ENCODE data around the gene RTN4. TPM values are rescaled to one million over a fixed set of nuclear protein-coding genes. Genes with fewer than 3 reads are reported as not detected.

RTN4 gene
- total RNA-seq, 4 donors from 2014 or later = 119 to 205 (median 154) TPM

DNA sequence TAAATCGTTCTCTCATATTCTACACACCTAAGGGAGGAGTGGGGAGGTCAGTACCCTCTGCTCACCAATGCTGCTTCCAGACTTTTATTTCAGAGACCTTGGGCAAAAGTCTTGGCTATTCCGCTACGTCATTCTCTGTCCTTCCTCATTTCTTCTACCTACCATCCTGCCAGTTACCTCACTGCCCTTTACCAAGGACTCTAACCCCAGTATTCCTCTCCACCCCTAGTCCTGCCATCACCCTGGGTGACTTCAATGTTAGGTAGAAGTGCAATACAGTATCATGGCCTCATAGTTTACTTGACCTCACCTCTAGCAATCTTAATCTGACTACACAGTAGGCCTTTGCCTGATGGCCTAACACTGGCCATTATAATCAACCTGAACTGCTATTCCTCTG lies 27.8 kb downstream of the RTN4 start:
- TF ChIP-seq, protein P1, sequence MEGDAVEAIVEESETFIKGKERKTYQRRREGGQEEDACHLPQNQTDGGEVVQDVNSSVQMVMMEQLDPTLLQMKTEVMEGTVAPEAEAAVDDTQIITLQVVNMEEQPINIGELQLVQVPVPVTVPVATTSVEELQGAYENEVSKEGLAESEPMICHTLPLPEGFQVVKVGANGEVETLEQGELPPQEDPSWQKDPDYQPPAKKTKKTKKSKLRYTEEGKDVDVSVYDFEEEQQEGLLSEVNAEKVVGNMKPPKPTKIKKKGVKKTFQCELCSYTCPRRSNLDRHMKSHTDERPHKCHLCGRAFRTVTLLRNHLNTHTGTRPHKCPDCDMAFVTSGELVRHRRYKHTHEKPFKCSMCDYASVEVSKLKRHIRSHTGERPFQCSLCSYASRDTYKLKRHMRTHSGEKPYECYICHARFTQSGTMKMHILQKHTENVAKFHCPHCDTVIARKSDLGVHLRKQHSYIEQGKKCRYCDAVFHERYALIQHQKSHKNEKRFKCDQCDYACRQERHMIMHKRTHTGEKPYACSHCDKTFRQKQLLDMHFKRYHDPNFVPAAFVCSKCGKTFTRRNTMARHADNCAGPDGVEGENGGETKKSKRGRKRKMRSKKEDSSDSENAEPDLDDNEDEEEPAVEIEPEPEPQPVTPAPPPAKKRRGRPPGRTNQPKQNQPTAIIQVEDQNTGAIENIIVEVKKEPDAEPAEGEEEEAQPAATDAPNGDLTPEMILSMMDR (IDR thresholded peaks at IDR 0.05) = no peak
- no peak overlapping the region for H3K4me3 ChIP-seq
- no peaks in the 10 kb centered on the region for H3K27me3 ChIP-seq
- H3K9me3 ChIP-seq = no peaks in the 10 kb centered on the region
- H3K27ac ChIP-seq = no peak overlapping the region
- intact Hi-C loops (cut with DNase I; ENCODE audit: low total_unique reads) = no loop called here
- DNase-seq = no peak
- peaks cover 0 to 2% of the 10 kb centered on the region in 2 donors for H3K4me1 ChIP-seq
- H3K36me3 ChIP-seq = no peaks in the 10 kb centered on the region

DNA sequence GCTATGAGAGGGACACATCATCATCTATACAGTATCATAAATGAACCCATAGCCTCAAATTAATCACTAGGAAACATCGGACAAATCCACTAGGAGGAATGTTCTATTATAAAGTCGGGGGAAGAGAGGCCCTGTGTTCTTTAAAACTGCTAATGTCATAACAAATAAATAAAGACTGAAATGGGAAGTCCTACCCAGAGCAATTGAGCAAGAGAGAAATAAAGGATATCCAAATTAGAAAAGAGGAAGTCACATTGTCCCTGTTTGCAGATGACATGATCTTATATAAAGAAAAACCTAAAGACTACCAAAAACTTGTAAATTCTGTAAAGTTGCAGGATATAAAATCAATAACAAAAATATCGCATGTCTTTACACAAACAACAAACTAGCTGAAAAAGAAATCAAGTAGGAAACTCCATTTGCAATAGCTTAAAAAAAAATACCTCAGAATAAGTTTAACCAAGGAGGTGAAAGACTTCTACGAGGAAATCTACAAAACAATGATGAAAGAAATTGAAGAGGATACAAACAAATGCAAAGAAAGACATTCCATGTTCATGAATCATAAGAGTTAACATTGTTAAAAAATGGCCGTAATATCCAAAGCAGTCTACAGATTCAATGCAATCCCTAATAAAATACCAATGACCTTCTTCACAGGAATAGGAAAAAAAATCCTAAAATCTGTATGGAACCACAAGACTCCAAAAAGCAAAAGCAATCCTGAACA lies 30.6 kb downstream of the RTN4 start:
- no peak for DNase-seq
- no peak overlapping the region for H3K27ac ChIP-seq
- H3K9me3 ChIP-seq = no peaks in the 10 kb centered on the region
- no peaks in the 10 kb centered on the region for H3K4me1 ChIP-seq
- H3K27me3 ChIP-seq = no peaks in the 10 kb centered on the region
- intact Hi-C loops (cut with DNase I; ENCODE audit: low total_unique reads) = no loop called here
- no peaks in the 10 kb centered on the region for H3K36me3 ChIP-seq
- TF ChIP-seq, protein P1 (IDR thresholded peaks at IDR 0.05) = no peak
- TF ChIP-seq POLR2A (IDR thresholded peaks at IDR 0.05) = no peak
- no peak overlapping the region for H3K4me3 ChIP-seq

DNA sequence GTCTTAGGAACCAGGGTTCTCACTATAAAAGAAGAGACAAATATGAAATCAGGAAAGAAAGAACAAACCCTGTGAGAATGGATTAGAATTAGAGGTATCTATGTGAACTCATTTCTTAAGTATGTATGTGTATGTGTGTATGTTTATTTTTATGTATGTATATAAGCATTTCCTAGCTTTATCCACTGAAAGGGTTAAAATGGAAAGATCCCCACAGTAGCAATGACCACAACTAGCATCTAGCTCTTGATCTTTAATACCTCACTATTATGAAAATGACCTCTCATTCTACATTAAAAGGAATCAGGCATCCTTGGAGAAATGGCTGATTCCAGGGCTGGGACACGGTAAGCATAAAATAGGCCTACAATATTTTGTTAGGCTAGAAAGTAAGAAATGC lies 31.6 kb downstream of the RTN4 start:
- peaks cover 2 to 3% of the 10 kb centered on the region in 2 donors for H3K4me1 ChIP-seq
- no peak for DNase-seq
- intact Hi-C loops (cut with DNase I; ENCODE audit: low total_unique reads) = no loop called here
- TF ChIP-seq, protein P1 (IDR thresholded peaks at IDR 0.05) = no peak
- TF ChIP-seq POLR2A (IDR thresholded peaks at IDR 0.05) = no peak
- H3K27me3 ChIP-seq = no peaks in the 10 kb centered on the region
- no peaks in the 10 kb centered on the region for H3K9me3 ChIP-seq
- no peaks in the 10 kb centered on the region for H3K36me3 ChIP-seq
- H3K27ac ChIP-seq = no peak overlapping the region
- no peak overlapping the region for H3K4me3 ChIP-seq

DNA sequence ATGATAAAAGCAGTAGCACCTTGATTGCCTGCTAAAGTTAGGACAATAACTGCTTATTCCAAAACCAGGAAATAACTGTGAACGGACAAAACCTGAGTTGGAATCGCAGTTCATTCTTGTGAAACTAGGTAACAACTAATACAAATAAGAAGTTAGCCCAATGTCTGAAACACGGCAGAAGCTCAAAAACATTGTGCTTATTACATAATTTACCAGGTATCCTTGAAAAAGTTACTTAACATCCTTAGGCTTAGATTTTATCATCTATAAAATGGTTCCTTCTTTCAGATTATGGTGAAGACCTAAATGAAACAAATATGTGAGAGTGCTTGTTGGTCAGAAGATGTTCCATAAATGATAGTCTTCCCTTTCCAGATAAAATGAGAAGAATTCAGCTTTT lies 32.4 kb downstream of the RTN4 start:
- no peaks in the 10 kb centered on the region for H3K27me3 ChIP-seq
- H3K9me3 ChIP-seq = no peaks in the 10 kb centered on the region
- intact Hi-C loops (cut with DNase I; ENCODE audit: low total_unique reads) = no loop called here
- H3K27ac ChIP-seq = no peak overlapping the region
- no peaks in the 10 kb centered on the region for H3K36me3 ChIP-seq
- no peak for DNase-seq
- no peak overlapping the region for H3K4me3 ChIP-seq
- no peak for TF ChIP-seq POLR2A (IDR thresholded peaks at IDR 0.05)
- TF ChIP-seq, protein P1 (IDR thresholded peaks at IDR 0.05) = no peak
- peaks cover 4 to 8% of the 10 kb centered on the region in 2 donors for H3K4me1 ChIP-seq

DNA sequence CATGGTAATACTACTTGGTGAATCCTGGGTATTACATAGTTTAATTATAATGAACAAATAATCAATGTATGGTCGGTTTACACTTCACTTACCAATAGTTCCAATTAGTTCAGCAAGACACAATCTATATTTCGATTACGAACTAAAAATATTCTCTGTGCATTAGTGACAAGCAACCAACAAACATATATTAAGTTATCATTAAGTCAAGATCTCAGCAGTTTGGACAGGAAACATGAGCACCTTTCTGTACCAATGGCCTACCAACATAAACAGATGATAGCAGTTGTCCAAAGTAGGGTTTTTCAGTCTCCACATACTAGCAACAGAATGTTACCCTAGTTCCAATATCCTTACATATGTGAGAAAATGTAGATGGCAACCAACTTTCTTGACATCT lies 32.8 kb downstream of the RTN4 start:
- no peaks in the 10 kb centered on the region for H3K9me3 ChIP-seq
- DNase-seq = no peak
- intact Hi-C loops (cut with DNase I; ENCODE audit: low total_unique reads) = no loop called here
- H3K27me3 ChIP-seq = no peaks in the 10 kb centered on the region
- H3K4me3 ChIP-seq = no peak overlapping the region
- no peak overlapping the region for H3K27ac ChIP-seq
- H3K36me3 ChIP-seq = no peaks in the 10 kb centered on the region
- no peak for TF ChIP-seq POLR2A (IDR thresholded peaks at IDR 0.05)
- TF ChIP-seq, protein P1 (IDR thresholded peaks at IDR 0.05) = no peak
- H3K4me1 ChIP-seq = peaks cover 4 to 12% of the 10 kb centered on the region in 2 donors

Measured in uterus (tissue), 4 donors.